GM04504 (cell line): ENCODE measurements around the gene AQP9.

ENCODE experiments used
- DNase-seq: peaks from one replicate; pipeline ENCODE4 v3.0.0-alpha.2; 2012; ENCODE audit warnings: low read depth

Gene AQP9

DNA sequence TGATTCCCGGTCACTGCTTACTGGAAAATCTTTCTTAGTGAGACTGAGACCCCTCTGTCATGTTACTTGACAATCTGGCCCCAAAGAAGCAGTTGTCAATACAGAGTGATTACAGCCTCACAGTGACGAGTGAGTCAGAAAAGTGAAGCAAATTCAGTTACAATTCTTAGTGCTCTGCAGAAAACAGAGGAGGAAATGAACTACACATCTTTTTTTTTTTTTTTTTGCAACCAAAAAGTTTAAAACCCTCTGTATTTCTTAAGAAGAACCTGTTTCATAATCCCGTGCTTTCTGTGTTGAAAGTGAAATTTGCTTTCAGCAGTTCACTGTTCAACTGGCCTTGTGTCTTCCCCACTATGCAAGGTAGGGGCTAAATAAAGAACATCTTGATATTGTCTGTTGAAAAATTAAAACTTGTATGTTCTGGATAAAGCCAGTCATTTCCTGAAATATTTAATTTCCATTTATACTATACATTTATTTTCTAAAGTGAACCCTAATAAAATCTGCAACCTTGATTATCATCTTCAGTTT lies 1.9 kb downstream of the AQP9 start:
- DNase-seq = no peak

DNA sequence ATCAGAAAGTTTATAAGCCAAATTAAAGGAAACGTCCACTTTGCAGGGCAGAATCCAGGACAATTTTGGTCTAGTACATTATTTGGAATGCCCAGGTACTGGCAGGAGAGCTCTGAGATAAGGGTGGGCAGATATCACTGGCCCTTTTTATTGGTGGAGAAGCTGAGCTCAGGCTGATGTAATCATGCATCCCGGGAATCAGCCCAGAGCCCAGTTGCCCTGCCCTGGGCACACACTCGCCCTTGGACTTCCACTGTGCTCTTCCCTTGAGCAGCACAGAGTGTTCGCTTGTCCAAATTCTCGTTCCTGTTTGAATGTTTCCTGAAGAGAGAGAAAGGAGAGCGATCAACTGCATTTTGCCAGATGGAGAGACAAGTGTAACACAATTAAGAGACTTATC lies 3.7 kb downstream of the AQP9 start:
- DNase-seq = no peak

DNA sequence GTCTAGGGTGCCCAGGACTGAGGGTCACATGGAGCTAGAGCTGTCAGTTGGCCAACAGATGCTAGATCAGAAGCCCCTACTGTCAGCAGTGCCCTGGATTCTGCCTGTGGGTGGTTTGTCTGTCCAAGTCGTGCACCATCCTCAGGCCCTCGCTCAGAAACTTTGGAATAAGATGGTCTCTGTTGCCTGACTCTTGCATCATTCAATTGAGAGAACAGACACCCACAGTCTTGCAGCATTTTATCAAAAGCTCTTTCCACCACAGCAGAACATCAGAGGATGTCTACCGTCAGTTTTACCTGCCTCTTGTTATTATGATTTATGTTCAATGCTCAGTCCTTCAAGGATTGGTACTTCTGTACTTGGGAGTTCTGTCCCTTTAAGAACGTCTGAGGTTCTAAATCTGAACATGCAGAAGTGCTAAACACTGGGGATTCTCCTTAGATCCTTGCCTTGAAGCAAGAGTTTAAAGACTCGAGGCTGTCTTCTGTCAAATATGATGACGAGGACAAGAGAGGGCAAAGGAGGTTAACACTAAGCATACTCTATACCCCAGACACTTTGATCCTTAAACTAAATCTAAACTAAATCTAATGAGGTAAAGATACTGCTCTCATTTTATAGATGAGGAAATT lies 4.8 kb downstream of the AQP9 start:
- no peak for DNase-seq

DNA sequence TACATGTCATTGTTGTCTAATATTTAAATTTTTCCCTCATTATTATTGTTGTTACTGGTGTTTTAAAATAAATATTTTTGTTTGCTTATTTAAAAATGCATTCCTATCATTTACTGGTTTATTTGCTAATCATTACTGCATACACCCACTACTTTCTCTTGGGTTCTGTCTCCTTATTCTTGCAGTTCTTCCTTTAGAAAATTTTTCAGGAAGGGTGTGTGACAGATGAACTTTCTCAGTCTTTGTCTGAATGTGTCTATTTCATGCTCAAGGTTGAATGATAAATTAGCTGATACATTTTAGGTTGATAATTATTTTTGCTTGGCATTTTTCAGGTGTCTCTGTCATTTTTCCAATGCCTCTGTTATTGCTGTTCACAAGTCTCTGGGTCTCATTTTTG lies 7.4 kb downstream of the AQP9 start:
- no peak for DNase-seq

DNA sequence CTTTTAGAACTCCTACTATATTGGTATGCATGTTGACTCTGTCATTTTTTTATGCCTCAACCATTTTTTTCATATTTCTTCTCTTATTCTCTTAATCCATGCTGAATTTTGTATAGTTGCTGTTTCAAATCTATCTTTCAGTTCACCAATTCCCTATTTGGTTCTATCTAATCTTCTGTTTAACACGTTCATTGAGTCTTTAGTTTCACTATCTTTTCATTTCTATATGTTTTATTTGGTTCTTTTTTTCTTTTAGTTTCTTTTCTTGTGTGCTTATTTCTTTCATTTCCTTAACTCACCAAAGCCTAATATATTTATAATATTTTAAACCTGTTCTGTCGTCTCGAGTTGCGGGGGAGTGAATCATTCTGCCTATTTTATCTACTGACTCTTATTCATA lies 8.0 kb downstream of the AQP9 start:
- DNase-seq = no peak

DNA sequence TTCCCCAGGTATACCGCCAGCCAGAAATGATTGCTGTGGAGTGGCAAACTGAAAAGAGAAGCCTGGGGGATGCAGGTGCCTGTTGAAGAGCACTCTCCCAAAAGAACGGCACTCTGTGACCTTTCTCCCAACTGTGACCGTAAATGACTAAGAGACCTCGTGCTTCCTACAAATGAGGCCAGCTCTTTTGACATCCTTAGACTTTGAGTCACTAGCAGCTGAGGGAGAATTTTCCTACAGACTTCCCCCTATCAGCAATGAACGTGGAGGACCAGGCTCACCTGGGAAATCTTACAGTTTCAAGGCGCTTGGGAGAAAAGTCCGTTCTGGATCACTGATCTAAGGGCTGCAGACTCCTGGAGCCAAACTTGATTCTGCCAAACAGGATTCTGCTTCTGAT lies 8.6 kb downstream of the AQP9 start:
- no peak for DNase-seq

DNA sequence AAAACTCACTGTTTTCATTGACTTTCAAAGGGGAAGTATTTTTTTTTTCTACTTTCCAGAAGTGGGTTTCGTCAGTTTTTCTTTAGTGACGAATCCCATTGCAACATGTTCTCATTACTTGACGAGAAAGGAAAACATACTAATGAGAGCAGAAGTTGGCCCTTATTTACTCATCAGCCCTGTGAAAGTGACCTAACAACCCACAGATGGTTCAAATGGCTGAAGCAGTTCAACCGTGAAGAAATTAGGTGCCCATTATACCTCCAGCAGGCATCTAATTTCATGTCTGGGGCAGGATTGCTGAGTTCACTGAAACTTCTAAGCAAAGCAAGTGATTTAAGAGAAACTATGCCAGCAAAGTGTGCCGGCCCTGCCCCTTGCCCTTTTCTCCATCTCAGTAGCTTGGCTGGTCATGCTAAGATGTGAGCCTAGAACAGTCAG lies 9.0 kb downstream of the AQP9 start:
- DNase-seq = no peak

DNA sequence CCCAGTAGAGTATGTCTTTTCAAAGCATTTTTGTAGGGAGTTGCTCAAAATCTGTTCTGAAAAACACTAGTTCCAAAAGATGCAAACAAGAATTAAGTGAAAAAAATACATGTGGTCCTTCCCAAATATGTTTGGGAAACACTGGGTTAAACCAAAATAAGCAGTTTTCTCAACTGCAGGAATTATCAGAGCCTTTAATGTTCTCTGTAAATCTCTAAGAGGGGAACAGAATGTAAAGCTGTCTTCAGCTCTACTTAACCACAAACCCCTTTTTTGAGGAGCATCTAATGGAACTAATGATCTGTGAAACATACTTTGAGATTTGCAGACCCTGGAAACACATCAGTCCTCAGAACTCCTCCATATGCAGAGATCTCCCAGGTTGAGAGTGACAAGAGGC lies 9.9 kb downstream of the AQP9 start:
- DNase-seq = no peak

DNA sequence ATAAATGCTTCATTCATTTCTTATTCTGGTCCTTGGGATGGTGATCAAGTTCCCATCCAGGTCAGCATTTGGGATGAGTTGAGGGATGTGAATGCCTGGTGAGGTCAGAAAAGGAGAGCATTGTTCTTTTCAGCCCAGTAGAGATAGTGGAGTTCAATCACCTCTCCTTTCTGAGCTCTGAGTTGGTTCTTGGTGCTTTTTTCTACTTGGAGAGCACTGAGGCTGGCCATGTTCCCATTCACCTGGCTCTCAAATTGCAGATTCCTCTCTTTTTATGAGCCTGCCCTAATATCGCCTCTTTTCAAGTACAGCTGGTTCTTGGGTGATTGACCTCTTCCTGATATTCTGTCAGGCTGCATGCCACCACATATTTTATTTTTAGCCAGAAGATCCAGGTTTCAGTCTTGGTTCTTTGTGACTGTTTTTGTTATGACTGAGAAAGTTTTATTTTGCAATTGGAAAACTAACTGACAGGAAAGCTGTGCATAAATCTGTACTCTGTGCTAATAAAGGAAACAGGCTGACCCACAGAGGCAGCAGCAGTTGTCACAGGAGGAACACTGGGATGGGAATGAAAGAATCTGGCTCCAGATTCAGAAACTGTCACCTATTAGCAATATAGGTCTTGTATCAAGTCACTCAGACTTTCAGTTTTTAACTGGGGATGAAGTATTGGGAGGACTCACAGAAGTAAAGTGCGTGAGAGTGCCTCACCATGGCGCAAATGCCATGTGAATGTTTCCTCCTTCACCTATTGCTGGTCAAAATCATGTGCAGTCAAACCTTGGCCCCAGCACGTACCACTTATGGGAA lies 10.7 kb downstream of the AQP9 start:
- no peak for DNase-seq

DNA sequence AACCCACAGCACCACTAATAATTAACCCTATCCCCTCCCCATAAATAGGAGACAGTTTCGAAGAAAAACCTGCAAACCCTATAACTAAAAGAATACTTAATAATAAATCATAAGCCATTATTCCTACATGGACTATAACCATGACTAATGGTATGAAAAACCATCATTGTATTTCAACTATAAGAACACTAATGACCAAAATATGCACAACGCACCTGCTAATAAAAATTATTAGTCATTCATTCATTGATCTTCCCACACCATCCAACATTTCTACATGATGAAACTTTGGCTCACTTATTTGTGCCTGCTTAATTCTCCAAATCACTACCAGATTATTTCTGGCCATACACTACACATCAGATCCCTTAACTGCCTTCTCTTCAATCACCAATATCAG lies 16.6 kb downstream of the AQP9 start:
- no peak for DNase-seq

DNA sequence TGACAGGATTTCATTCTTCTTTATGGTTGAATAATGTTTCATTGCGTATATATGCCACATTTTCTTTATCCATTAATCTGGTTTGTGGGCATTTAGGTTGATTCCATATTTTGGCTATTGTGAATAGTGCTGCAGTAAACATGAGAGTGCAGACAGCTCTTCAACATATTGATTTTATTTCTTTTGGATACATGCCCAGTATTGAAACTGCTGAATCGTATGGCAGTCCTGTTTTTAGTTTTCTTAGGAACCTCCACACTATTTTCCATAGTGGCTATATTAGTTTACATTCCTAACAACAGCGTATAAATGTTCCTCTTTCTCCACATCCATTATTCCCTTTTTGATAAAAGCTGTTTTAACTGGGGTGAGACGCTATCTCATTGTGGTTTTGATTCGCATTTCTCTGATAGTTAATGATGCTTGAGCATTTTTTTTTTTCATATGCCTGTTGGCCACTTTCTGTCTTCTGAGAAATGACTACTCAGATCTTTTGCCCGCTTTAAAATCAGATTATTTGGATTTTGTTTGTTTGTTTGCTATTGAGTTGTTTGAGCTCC lies 21.7 kb downstream of the AQP9 start:
- no peak for DNase-seq

DNA sequence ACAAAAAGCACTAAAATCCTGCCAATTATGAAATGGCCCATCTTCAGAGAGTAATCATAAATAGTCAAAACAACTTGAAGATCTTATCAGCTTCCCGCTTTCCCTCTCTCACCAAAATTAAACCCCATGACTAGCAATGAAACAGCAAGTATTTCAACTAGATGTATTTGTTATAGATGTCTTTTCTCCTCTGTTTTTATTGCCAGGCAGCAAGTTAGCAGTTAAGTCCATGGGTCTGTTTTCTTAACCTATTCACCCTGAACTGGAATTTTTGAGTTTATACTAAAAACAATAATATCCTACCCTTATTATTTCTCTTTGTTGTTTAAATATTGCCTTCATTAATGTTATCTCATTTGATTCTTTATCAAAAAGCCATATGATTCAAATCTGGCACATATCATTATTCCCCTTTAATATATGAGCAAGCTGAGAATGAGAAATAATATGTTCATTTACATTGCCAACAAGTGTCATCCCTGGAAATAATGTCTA lies 23.3 kb downstream of the AQP9 start:
- DNase-seq = no peak

DNA sequence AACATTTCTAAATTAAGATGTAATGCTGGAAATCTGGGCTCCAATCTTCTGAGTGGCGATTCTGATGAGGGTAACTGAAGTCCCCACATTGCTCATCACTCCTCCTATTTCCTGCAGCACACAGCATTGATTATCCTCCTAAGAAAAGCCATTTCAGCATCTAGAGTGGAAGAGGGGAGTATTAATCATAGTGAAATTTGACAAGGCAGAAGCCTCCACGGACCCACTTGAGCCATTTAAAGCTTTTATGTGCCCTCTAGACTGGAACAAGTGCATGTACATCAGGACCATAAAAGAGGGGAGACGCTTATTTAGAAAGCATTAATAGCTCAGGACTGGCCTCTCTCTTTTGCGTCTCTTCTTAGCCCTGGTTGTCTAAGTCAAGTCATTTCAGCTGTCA lies 25.8 kb downstream of the AQP9 start:
- no peak for DNase-seq

DNA sequence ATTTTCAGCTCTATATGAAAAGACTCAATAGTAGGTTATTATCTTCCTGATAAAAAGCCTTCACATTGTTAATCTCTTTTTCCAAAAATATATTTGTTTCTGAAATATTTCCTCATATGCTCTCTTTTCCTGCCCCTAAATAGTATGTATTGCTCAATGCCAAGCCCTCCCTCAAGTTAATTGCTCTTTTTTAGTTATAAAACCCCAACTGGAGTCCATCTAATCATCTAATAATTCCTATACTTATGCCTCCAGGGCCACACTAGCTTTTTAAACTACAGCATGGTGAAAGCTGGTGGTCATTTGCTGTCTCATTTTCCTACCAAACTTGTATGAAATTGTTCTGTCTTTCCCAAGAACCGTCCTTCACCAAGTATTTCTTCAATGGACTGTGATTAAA lies 26.7 kb downstream of the AQP9 start:
- DNase-seq = no peak

DNA sequence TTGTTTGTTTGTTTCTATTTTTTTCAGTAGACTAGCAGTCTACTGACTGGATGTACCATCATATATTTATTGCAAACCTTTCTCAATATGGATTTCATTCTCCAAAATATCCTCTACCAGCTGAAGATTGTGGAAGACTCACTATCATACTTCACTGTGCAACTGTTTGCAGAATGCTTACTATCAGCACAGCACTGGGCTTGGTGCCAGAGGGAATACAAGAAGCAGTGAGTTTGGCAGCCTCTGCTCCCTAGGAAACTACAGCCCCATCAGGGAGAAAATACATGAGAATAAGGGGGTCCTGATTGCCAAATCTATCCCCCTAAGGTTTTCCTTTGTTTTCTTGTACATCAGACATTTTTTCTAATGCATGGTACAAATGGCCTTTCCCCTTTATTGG lies 27.5 kb downstream of the AQP9 start:
- DNase-seq = no peak

DNA sequence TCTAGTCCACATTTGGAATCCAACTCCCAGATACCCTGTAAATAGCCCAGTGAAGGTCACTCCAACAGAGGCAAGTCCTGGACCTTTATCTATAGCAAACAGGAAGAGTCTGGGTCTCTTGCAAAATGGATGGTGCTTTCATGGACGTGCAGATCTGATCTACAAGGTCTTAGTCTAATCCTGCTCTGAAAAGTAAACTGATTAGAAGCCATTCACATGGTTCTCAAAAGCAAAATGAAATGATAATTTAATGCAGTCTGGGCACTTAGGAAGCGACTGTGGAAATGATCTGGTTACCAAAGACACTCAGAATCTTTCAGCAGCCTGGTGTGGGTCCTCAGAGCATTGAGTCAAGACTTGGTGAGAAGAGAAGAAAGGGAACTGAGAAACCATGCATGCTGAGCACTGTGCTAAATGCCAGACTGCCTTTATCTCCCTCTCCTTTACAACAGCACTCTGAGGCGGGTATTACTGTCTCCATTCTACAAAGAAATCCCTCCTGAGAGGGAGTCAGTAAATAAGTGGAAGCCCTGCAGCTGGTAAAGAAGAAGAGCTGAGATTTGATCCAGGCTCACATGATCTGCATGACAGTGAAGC lies 29.0 kb downstream of the AQP9 start:
- no peak for DNase-seq

DNA sequence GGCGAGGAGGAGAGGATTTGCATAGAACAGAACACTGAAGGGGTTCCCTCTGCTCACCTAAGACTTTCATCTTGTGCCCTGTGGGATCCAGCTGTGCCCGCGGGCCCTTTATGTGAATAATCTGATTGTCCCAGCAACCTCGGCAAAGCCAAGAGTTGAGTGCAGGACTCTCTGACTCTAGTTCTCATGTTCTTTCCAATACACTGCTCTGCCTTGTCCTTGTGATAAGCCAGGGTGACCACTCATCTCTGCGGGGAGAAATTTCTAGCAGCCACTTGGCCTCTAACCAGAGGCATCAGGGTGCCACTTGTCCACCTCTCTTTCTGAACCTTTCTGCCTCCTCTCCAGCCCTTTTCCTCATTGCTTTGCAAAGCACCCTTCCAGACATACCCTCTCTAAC lies 31.8 kb downstream of the AQP9 start:
- DNase-seq = no peak

DNA sequence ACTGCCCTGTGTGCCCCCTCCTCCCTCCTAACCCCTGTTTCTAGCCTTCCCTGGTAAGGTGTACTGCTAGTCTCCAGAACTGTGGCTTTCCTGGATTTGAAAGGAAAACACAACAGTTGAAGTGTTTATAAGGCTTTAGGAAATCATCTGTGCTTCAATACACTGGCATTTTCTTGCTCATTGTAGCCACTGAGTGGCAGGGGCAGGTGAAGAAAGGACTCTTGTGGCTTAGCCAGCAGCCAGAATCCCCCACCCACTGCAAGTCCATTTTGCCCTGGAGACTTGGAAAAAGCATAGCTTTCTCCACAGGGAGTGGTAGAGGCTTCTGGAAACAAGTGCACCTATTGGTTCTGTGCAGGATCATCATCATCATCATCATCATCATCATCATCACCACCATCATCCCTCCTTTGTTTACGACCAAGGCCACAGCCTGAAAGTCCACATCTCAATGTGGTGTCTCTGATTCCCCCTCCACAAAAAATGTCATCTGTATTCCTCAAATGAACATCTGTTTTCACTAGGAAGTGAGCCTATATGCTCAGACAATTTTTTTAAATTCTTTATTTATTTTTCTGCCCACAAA lies 33.4 kb downstream of the AQP9 start:
- DNase-seq = no peak

DNA sequence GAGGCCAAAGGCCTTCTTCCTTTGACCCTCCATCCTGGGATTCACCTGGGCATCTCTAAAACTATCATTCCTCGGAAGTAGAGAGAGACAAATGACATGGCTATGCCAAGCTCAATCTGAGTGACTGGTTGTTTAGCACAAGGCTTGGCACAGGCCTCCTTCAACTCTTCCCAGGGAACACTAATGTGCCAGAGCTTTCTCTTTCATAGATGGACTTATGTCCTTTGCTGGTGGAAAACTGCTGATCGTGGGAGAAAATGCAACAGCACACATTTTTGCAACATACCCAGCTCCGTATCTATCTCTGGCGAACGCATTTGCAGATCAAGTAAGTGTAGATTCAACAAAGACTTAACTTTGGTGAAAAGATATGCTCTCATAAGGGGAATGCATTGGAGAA lies 36.5 kb downstream of the AQP9 start:
- DNase-seq = no peak

DNA sequence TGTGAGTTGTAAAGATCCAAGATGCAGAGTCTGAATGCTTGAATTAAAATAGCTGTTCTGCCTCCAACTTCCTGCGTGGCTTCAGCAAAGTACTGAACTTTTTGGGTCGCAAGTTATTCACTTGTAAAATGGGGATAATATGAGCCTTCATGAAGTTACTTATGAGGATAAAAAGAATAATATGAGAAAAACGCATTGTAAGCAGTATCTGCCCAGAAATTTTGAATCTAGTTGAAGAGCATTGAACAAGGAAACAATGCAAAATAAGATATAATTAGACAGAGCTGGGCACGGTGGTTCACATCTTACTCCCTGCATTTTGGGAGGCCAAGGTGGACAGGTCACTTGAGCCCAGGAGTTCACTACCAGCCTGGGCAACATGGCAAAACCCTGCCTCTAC lies 37.8 kb downstream of the AQP9 start:
- DNase-seq = no peak

DNA sequence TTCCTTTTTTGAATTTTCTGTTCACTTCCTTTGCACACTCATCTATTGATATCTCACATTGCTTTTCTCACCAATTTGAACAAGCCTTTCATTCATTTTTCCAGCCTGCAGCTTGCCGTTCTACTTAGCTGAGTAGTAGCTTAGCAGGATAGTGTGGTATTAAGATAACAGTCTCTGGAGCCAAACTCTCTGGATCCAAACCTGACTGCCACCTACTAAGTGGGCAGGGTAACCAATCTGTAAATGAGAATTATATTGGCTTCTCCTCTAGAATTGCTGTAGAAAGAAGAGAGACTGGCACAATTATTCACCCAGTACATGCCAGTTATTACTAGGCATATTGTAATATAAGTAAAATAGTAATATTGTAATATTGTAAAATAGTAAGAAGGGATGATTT lies 40.5 kb downstream of the AQP9 start:
- no peak for DNase-seq

DNA sequence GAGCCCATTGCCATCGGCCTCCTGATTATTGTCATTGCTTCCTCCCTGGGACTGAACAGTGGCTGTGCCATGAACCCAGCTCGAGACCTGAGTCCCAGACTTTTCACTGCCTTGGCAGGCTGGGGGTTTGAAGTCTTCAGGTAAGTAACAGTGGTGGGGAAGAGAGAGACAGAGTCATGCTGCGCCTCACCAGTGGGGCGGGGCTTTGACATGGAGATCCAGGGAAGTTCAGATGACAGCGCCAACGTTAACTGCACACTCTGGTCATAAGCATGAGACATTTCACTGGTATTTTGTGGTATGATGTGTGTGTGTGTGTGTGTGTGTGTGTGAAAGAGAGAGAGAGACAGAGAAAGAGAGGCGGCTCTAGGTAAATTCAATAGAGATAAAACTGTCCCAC lies 41.0 kb downstream of the AQP9 start:
- DNase-seq = no peak
